ENCODE data around the gene MISP3.

DNA sequence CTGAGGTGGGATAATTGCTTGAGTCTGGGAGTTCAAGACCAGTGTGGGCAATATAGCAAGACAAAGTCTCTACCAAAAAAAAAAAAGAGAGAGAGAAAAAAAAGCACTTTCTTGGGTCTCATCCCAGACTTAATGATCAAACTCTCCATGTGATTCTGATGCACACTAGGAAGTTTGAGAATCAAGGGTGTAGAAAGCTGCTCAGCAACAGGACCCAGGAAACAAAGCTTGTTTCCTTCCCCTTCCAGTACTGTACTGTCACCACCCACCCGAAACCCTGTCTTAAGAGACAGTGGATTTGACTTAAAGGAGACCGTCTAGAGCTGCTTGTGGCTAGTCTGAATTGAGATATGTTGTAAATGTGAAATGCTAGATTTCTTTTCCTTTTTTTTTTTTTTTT lies 5.8 kb downstream of the MISP3 start:
- TF ChIP-seq, protein P1, sequence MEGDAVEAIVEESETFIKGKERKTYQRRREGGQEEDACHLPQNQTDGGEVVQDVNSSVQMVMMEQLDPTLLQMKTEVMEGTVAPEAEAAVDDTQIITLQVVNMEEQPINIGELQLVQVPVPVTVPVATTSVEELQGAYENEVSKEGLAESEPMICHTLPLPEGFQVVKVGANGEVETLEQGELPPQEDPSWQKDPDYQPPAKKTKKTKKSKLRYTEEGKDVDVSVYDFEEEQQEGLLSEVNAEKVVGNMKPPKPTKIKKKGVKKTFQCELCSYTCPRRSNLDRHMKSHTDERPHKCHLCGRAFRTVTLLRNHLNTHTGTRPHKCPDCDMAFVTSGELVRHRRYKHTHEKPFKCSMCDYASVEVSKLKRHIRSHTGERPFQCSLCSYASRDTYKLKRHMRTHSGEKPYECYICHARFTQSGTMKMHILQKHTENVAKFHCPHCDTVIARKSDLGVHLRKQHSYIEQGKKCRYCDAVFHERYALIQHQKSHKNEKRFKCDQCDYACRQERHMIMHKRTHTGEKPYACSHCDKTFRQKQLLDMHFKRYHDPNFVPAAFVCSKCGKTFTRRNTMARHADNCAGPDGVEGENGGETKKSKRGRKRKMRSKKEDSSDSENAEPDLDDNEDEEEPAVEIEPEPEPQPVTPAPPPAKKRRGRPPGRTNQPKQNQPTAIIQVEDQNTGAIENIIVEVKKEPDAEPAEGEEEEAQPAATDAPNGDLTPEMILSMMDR (IDR thresholded peaks at IDR 0.05): no peak
- no peak for TF ChIP-seq POLR2A (IDR thresholded peaks at IDR 0.05)

Measured in body of pancreas (tissue), 4 donors.